NCI-H748 treated with DMSO at 0.1 percent for 48 hours (cell line): Measurements from ENCODE around the gene STON2.
"Not testable (repeated sequence)": the region's sequence is repeated elsewhere in the genome, so short reads cannot be mapped to it uniquely, and the experiment has no call there.

Experiments
- DNase-seq: peaks from one replicate; lab custom pipeline; 2025; lab: John Stamatoyannopoulos, UW

The STON2 gene

GRCh38 chr14:81382517-81383225 lies 17.5 kb downstream of the STON2 start:
- no peak for DNase-seq

- DNase-seq, result not testable (repeated sequence)
These were observed 20.1 kb downstream of the STON2 start for GRCh38 chr14:81380009-81380408.

- no peak for DNase-seq
These were observed 28.3 kb downstream of the STON2 start for GRCh38 chr14:81371802-81372201.

DNA sequence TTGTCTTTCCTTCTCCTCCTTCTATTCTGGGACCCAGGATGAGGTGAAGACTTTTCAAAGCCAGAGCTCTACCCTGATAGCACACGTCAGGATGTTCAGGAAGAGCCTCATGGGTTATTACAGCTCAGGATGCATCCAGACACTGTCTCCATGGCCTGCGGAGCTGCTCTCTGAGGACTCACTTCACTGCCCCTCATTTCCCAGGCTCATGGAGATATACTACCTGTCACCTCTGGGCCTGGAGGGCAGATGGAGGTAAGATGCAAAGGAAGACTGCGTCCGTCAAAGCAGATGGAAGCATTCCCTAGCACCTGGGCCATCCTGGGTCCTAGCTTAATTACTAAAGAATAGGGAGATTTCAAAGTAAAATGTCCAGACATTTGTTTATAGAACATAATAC lies 32.6 kb downstream of the STON2 start:
- no peak for DNase-seq

DNA sequence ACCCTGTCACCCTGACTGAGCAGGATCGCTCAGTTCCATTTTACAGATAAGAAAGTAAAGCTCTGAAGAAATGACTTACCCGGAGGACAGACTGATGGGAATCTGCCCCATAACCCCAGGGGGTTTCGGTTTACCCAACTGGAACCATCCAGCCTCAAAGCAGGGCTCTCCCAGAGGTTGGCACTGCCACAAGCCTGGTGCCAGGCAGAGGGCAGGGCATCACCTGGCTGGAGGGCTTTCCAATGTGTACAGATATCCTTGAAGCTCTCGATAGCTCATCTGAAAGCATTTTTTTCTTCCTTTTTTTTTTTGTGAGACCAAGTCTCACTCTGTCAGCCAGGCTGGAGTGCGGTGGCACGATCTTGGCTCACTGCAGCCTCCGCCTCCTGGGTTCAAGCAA lies 33.2 kb downstream of the STON2 start:
- no peak for DNase-seq

DNA sequence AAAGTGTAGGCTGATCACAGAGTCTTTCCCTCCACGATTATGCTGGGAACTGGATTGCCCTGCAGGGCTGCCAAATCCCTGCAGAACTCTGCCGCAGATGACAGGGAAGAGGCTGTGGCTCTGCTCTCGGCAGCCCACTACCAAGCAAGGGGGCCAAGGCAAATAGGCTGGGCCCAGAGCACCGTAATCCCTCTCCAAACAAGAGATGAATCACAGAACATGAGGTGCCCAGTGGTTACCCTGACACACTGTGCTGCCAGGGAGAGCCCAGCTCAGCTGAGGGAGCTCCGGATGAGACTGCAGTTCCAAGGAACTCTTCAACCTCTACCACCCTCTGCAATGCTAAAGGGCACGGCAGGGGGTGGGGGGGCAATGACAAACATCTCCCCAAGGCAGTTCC lies 33.9 kb downstream of the STON2 start:
- DNase-seq, result no peak

DNA sequence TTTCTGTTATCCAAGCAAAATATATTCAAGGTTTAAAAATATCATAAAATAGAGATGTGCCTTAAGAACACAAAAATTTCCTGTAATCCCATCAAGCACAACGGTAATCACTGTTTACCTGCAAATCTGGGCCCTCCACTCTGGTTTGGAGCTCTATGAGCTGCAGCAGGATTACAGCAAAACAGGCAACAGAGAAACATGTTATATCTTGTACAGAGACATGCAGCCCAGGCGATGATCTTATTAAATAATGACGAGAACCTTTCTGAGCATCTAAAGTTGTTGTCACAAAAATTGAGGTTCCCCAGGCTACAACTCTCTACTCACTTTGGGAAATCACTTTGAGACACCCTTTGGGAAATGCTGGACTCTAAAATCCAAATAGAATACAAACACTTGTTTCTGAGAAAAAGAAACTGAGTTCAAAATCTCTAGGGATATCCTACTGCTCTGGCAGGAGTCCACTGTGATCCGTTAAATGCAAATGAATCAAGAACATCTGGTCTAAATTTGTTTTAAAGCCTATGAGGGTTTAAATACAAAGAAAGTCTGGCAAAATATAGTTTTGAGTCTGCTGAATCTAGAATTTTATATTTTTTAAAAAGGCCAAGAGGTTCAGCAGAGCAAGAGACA lies 36.3 kb downstream of the STON2 start:
- no peak for DNase-seq

DNA sequence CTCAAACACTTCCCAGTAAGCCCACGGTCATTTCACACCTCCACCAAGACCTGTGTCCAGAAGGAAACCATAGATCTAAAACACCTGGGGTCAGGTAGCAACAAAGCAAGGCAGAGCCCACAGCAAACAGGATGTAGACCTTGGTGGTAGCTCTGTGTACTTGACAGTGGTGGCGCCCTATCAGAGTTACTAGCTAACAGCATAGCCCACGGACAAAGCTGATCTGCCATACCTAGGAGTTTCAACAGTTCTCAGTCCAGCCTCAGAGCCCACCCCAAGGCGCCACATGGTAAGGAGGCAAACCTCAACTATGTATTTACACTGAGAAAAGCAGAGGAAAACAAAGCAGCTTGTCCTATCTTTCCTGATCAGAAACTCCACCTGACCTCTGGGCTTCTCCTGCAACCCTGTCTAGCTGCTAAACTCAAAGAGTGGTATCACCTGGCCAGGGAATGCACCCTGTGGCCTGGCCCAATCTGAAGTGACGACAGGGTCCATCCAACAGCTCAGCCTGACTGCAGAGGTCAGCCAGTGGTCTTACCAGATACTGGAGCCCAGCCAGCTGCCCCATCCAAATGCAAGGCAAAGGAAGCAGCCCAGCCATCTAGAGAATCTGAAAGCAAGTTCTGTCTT lies 46.3 kb downstream of the STON2 start:
- DNase-seq, result no peak

- DNase-seq, result no peak
These were observed 47.7 kb downstream of the STON2 start for GRCh38 chr14:81352413-81352812.

- DNase-seq, result no peak
These were observed 48.9 kb downstream of the STON2 start for GRCh38 chr14:81351205-81351604.

GRCh38 chr14:81350344-81351130 lies 49.6 kb downstream of the STON2 start:
- DNase-seq, result no peak

GRCh38 chr14:81348061-81348460 lies 52.1 kb downstream of the STON2 start:
- DNase-seq, result no peak

- no peak for DNase-seq
These were observed 54.3 kb downstream of the STON2 start for GRCh38 chr14:81345781-81346180.

GRCh38 chr14:81344481-81345160 lies 55.5 kb downstream of the STON2 start:
- DNase-seq, result no peak

- no peak for DNase-seq
These were observed 56.4 kb downstream of the STON2 start for GRCh38 chr14:81343701-81344100.

DNA sequence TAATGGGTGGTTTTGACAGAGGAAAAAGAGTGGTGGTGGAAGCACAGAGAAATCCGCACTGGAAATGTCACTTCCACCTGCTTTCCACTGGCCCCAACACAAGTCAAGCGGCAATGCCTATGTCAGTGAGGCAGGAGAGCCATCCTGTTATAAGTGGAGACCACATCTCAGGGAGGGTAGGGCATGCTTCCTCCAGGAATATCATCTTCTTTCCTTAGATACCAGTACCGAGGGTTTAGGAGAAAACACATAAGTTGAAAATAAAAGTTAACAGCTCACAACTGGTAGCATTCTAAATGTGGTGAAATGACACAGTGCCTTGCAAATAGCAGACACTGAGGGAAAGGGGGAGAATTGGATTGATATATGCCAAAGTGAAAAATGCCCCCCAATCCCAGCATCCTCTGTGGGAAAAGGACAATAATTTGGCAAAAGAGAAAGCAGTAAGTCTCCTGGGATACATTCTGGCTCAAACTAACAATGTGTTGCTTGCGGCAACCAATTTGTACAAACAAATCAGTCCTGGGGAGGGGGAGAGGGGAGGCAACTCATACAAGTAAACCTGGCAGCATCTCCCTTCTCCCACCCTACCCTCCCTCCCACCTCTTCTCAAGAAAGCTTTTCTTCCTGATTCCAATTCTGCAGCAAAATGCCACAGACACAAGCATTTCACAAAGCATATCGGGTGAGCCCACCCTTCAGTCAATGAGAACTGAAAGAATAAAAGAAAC lies 57.1 kb downstream of the STON2 start:
- DNase-seq, result no peak

DNA sequence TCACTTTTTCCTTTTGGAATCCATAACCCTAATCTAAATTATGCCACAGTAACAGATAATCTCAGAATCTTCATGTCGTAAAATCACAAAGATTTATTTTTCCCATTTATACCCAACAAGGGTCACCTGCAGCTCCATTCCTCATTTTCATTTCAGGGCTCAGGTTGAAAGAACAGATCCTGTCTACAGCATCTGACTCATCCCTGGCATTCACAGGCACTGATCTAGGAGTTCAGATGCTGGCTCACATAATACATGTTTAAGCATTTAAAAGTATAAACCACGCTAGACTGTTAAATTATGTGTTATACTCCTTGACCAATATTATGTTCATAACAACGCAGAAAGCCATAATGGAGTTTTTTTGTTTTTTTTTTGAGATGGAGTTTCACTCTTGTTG lies 58.3 kb downstream of the STON2 start:
- DNase-seq, result no peak

DNA sequence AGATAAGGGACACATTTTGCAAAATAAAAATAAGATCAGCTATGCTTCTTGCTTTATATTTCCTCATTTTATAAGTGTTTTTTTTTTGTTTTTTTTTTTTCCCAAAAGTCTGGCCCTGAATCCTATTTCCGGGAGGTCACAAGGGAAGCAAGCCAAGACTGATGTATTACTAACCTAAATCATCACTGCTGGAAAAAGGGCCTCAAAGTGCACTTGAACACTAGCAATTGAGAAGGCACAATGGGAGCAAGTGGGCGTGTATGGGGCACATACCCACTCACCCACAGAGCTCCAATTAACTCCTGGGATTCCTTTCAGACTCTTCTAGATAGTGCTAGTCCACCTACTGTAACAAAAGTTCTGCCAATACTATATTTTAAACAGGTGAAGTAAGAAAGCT lies 58.8 kb downstream of the STON2 start:
- DNase-seq, result no peak

GRCh38 chr14:81340201-81340600 lies 59.9 kb downstream of the STON2 start:
- DNase-seq, result no peak

- no peak for DNase-seq
These were observed 63.1 kb downstream of the STON2 start for GRCh38 chr14:81337073-81337472.

DNA sequence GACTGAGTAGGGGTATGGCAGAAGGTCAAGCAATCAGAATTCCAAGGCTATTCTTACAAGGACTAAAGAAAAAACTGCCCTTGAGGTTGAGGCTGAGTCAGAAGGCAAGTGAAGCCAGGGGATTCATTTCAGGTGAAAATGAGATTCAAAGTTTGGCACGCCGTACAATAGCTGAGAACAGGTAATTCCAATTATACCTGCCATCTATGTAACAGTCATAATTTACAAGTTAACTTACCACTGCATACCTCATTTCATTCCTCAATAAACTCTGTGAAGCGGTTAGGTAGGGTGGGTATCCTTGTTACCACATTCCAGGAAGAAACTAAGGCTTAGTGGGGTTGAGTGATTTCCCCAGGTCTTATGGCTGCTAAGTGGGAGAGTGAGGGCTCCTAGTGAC lies 64.1 kb downstream of the STON2 start:
- DNase-seq, result no peak
